Pancreas (tissue), 10 donors: Measurements from ENCODE around the gene DNAJC11. TPM values are rescaled to one million over a fixed set of nuclear protein-coding genes. Genes with fewer than 3 reads are reported as not detected.
"Not testable (repeated sequence)": the region's sequence is repeated elsewhere in the genome, so short reads cannot be mapped to it uniquely, and the experiment has no call there.

Experiments used
- ATAC-seq, 4 donors: fragments of 200-7000 bp; cut with Tn5 transposase; one replicate each; pipeline versions ENCODE4 v1.8.0 to v1.9.1; 2020; ENCODE audit warnings: mild to moderate bottlenecking in 4 of 4, moderate library complexity in 4 of 4
- DNase-seq, 6 donors: peaks; one replicate each; pipeline ENCODE4 v3.0.0-alpha.2; 2020
- FAIRE-seq: peaks from 2 replicates; lab custom pipeline; 2012; peaks lifted over from hg19 to GRCh38; lab: Jason Lieb, UNC
- H3K27ac ChIP-seq, 4 donors: fragments of 200-600 bp; sonication (generic); 1 replicate in 3 of 4; 2 replicates in 1 of 4; pipeline versions ENCODE4 v1.5.0 to v1.8.0; 2020
- H3K27me3 ChIP-seq, 4 donors: fragments of 200-600 bp; one replicate each; pipeline ENCODE4 v1.8.0; 2021
- H3K36me3 ChIP-seq, 3 donors: fragments of 200-600 bp; sonication (generic) in 1 of 3; one replicate each; pipeline versions ENCODE4 v1.5.0 to v1.8.0; 2020 to 2021
- H3K4me1 ChIP-seq, 3 donors: fragments of 200-600 bp; one replicate each; pipeline ENCODE4 v1.8.0; 2021
- H3K4me3 ChIP-seq, 4 donors: fragments of 200-600 bp; sonication (generic) in 2 of 4; one replicate each; pipeline versions ENCODE4 v1.5.0 to v1.8.0; 2020 to 2021
- H3K9me3 ChIP-seq, 4 donors: fragments of 200-600 bp; one replicate each; pipeline ENCODE4 v1.8.0; 2021
- CTCF ChIP-seq, 4 donors: fragments of 200-600 bp; sonication (generic) in 3 of 4; IDR thresholded peaks; one replicate each; pipeline versions ENCODE4 v1.5.0 to v1.8.0; 2021; ENCODE audit warnings: antibody characterized with exemption in 4 of 4
- WGBS, 2 donors: extraction: QIAGEN DNeasy Blood & Tissue Kit; methylation state at CpG; one replicate each; pipeline ENCODE4 v1.1.7; 2013; 5-methylcytosine and 5-hydroxymethylcytosine counted together
- intact Hi-C, 3 donors: fragments of 100-400 bp; cut with DNase I; formaldehyde crosslinking; loops; one replicate each; pipeline versions ENCODE4 v1.11.1 to v1.14.2; 2022
- polyA plus RNA-seq, 2 donors: library from polyadenylated mRNA; stranded (reverse); fragments of 200-250 nt; gene quantifications; one replicate each; pipeline ENCODE4 v1.2.3, GENCODE V29; 2013
- total RNA-seq, 6 donors: library from RNA; stranded (reverse); fragmentation: NEBNext Ultra II Directional in 4 of 6; extraction: Animal tissue kit (Norgen Biotek cat#: 25700) in 4 of 6; gene quantifications; one replicate each; pipeline versions ENCODE4 v1.2.1 to v1.2.4, GENCODE V29; 2021 to 2023
- donor health status: healthy with polysubstance abuse.
- donor health status: DM: no; HTN: no; CAD: no; lungs with moderate emphysema.
- donor health status: DM: no; HTN: no; CAD: no.
- donor health status: control.
- donor health status: control.
- donor health status: Bipolar disorder and iron deficiency.
- donor health status: DM: yes; HTN: yes; CAD: no.
- donor health status: DM: no; HTN: no; CAD: no.
- donor health status: DM: no; HTN: no; CAD: no.
- donor health status: DM: yes; HTN: yes; CAD: no.

The DNAJC11 gene
- total and polyA plus RNA-seq, 8 donors, result 14.9 to 30.6 (median 20.2) TPM

- FAIRE-seq (no peak), ATAC-seq (no peak), DNase-seq (no peak)
- Histone ChIP-seq H3K4me1 (no peaks in the 10 kb centered on the region), H3K27ac (no peak overlapping the region), H3K27me3 (no peaks in the 10 kb centered on the region), H3K9me3 (no peaks in the 10 kb centered on the region), H3K4me3 (no peak overlapping the region), H3K36me3 (no peaks in the 10 kb centered on the region)
- TF ChIP-seq CTCF (IDR thresholded peaks at IDR 0.05), result no peak
- 59 to 64% methylated on average over 17 of the region's 17 CpGs for WGBS, 2 donors
- intact Hi-C loops, result loop anchor here in 2 of 3 donors (5.0 to 10.0 kb wide), 3 partner anchors 161 to 501 kb away; no protein-coding TSS in a partner anchor
These were observed 22.2 kb upstream of the DNAJC11 start for GRCh38 chr1:6723621-6724428.

GRCh38 chr1:6711174-6711573 is 9.6 kb upstream of the DNAJC11 start:
- no peak for DNase-seq
- no peak for FAIRE-seq
- no peaks in the 10 kb centered on the region for H3K36me3 ChIP-seq
- H3K4me1 ChIP-seq, result no peaks in the 10 kb centered on the region
- no peak for TF ChIP-seq CTCF (IDR thresholded peaks at IDR 0.05)
- no peak for ATAC-seq
- no peaks in the 10 kb centered on the region for H3K27me3 ChIP-seq
- H3K4me3 ChIP-seq, result no peak overlapping the region
- intact Hi-C loops, result no loop called here
- WGBS, 2 donors, result 33 to 43% methylated on average over 1 of the region's 1 CpG
- no peaks in the 10 kb centered on the region for H3K9me3 ChIP-seq
- no peak overlapping the region for H3K27ac ChIP-seq

- no peak overlapping the region for H3K27ac ChIP-seq
- no peak for ATAC-seq
- intact Hi-C loops, result no loop called here
- DNase-seq, result no peak
- H3K4me1 ChIP-seq, result peaks cover 0 to 11% (median 5%) of the 10 kb centered on the region in 3 donors
- H3K36me3 ChIP-seq, result no peaks in the 10 kb centered on the region
- no peaks in the 10 kb centered on the region for H3K9me3 ChIP-seq
- no peak for FAIRE-seq
- TF ChIP-seq CTCF (IDR thresholded peaks at IDR 0.05), result no peak
- H3K4me3 ChIP-seq, result no peak overlapping the region
- 70 to 77% methylated on average over 6 of the region's 6 CpGs for WGBS, 2 donors
- no peaks in the 10 kb centered on the region for H3K27me3 ChIP-seq
These were observed 3.1 kb upstream of the DNAJC11 start for GRCh38 chr1:6704746-6705145.

GRCh38 chr1:6703016-6703415 is 1.4 kb upstream of the DNAJC11 start:
- DNase-seq (no peak), FAIRE-seq (no peak), ATAC-seq (no peak)
- Histone ChIP-seq H3K27ac (no peak overlapping the region), H3K36me3 (no peaks in the 10 kb centered on the region), H3K9me3 (no peaks in the 10 kb centered on the region), H3K4me3 (no peak overlapping the region), H3K4me1 (peaks cover 0 to 13% (median 5%) of the 10 kb centered on the region in 3 donors), H3K27me3 (no peaks in the 10 kb centered on the region)
- TF ChIP-seq CTCF (IDR thresholded peaks at IDR 0.05), result no peak
- intact Hi-C loops, result no loop called here
- 74 to 81% methylated on average over 4 of the region's 4 CpGs for WGBS, 2 donors

- Histone ChIP-seq H3K9me3 (no peaks in the 10 kb centered on the region), H3K36me3 (no peaks in the 10 kb centered on the region), H3K27me3 (no peaks in the 10 kb centered on the region), H3K27ac (peak overlapping the region; percentile 49 to 62 (median 57)), H3K4me1 (peaks cover 0 to 13% (median 5%) of the 10 kb centered on the region in 3 donors), H3K4me3 (peak overlapping the region; percentile 98 to 100 (median 100))
- FAIRE-seq (no peak), ATAC-seq (no peak), DNase-seq (no peak)
- WGBS, 2 donors, result 2% methylated on average over 24 of the region's 24 CpGs
- no peak for TF ChIP-seq CTCF (IDR thresholded peaks at IDR 0.05)
- intact Hi-C loops, result no loop called here
These were observed 671 bp downstream of the DNAJC11 start for GRCh38 chr1:6700853-6701436.

- DNase-seq, H3K4me3 ChIP-seq, FAIRE-seq, H3K27me3 ChIP-seq, H3K36me3 ChIP-seq, ATAC-seq, H3K9me3 ChIP-seq, H3K27ac ChIP-seq, intact Hi-C loops: not testable (repeated sequence)
- 87 to 96% methylated on average over 4 of the region's 4 CpGs for WGBS, 2 donors
- peaks cover 0 to 13% (median 5%) of the 10 kb centered on the region in 3 donors for H3K4me1 ChIP-seq
These were observed 1.7 kb downstream of the DNAJC11 start for GRCh38 chr1:6699915-6700314.
